ENCODE data around the gene MILR1.
"Not testable (repeated sequence)": the region's sequence is repeated elsewhere in the genome, so short reads cannot be mapped to it uniquely, and the experiment has no call there.

MILR1 gene

DNA sequence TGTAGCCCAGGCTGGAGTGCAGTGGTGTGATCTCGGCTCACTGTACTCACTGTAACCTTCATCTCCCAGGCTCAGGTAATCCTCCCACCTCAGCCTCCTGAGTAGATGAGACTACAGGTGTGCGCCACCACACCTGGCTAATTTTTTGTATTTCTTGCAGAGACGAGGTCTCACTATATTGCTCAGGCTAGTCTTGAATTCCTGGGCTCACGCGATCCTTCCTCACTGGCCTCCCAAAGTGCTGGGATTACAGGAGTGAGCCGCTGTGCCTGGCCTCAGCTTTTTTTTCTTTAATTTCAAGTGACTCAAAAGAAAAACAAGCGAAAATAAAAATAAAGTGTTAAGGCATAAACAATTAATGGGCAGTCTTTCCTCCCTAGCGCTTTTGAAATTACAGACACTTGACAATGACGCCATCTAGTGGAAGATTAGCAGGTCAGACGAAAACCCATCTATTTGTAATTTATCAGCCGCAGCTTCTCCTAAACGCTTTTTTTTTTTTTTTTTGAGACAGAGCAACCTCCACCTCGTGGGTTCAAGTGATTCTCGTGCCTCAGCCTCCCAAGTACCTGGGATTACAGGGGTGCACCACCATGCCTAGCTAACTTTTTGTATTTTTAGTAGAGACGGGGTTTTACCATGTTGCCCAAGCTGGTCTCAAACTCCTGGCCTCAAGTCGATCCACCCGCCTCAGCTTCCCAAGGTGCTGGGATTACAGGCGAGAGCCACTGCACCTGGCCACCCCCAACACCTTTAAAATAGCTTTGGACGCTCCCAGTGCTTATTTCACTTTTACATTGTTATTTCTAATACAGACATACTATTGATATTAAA lies 30.2 kb upstream of the MILR1 start:
- no peaks in the 10 kb centered on the region for H3K27me3 ChIP-seq (ENCODE audit: insufficient read depth, low read length, poor library complexity)
- no peak overlapping the region for H3K4me3 ChIP-seq (ENCODE audit: low read depth in 1 of 2, low read length in 2 of 2)
- H3K4me2 ChIP-seq (ENCODE audit: insufficient read depth, low read length): no peak overlapping the region
- no peaks in the 10 kb centered on the region for H3K79me2 ChIP-seq (ENCODE audit: insufficient read depth, low read length)
- TF ChIP-seq EZH2 (IDR thresholded peaks at IDR 0.05; ENCODE audit: borderline replicate concordance, low read depth, low read length, severe bottlenecking): no peak
- TF ChIP-seq, protein P1, sequence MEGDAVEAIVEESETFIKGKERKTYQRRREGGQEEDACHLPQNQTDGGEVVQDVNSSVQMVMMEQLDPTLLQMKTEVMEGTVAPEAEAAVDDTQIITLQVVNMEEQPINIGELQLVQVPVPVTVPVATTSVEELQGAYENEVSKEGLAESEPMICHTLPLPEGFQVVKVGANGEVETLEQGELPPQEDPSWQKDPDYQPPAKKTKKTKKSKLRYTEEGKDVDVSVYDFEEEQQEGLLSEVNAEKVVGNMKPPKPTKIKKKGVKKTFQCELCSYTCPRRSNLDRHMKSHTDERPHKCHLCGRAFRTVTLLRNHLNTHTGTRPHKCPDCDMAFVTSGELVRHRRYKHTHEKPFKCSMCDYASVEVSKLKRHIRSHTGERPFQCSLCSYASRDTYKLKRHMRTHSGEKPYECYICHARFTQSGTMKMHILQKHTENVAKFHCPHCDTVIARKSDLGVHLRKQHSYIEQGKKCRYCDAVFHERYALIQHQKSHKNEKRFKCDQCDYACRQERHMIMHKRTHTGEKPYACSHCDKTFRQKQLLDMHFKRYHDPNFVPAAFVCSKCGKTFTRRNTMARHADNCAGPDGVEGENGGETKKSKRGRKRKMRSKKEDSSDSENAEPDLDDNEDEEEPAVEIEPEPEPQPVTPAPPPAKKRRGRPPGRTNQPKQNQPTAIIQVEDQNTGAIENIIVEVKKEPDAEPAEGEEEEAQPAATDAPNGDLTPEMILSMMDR (IDR thresholded peaks at IDR 0.05; ENCODE audit: borderline replicate concordance, extremely low read depth, low read length, poor library complexity, severe bottlenecking): peak; percentile 79
- H4K20me1 ChIP-seq (ENCODE audit: insufficient read depth, low read length): no peaks in the 10 kb centered on the region
- no peaks in the 10 kb centered on the region for H3K36me3 ChIP-seq (ENCODE audit: insufficient read depth, low read length)
- DNase-seq (peak; percentile 31), ATAC-seq (ENCODE audit: insufficient read depth, low read depth) (peak; percentile 76)
- H3K9me3 ChIP-seq (ENCODE audit: insufficient read depth, low read length, severe bottlenecking): no peaks in the 10 kb centered on the region
- peak overlapping the region; percentile 33; the same call in 1 of the 2 replicates for H2AFZ ChIP-seq (ENCODE audit: low read depth, low read length)
- H3K4me1 ChIP-seq (ENCODE audit: insufficient read depth, low read length): no peaks in the 10 kb centered on the region; the same call in 1 of the 2 replicates
- no peak overlapping the region for H3K27ac ChIP-seq (ENCODE audit: low read length)
- H3K9ac ChIP-seq (ENCODE audit: low read depth, low read length): no peak overlapping the region

DNA sequence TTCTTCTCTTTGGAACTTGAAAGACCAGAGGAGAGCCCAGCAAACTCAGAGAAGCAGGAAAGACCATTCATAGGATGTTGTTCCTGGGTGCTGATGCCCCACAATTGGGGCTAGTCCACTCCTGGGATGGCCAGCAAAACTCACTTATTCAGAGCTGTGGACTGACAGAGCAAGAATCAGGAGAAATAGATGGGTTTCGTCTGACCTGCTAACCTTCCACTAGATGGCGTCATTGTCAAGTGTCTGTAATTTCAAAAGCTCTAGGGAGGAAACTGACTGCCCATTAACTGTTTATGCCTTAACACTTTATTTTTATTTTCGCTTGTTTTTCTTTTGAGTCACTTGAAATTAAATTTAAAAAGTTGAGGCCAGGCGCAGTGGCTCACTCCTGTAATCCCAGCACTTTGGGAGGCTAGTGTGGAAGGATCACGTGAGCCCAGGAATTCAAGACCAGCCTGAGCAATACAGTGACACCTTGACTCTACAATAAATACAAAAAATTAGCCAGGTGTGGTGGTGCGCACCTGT lies 28.7 kb upstream of the MILR1 start:
- Histone ChIP-seq H3K4me2 (ENCODE audit: insufficient read depth, low read length) (no peak overlapping the region), H3K27ac (ENCODE audit: low read length) (no peak overlapping the region), H3K27me3 (ENCODE audit: insufficient read depth, low read length, poor library complexity) (no peaks in the 10 kb centered on the region), H3K4me3 (ENCODE audit: low read depth in 1 of 2, low read length in 2 of 2) (no peak overlapping the region), H3K36me3 (ENCODE audit: insufficient read depth, low read length) (no peaks in the 10 kb centered on the region), H3K4me1 (ENCODE audit: insufficient read depth, low read length) (no peaks in the 10 kb centered on the region; the same call in 1 of the 2 replicates), H3K9me3 (ENCODE audit: insufficient read depth, low read length, severe bottlenecking) (no peaks in the 10 kb centered on the region), H3K9ac (ENCODE audit: low read depth, low read length) (no peak overlapping the region), H4K20me1 (ENCODE audit: insufficient read depth, low read length) (no peaks in the 10 kb centered on the region), H2AFZ (ENCODE audit: low read depth, low read length) (no peak overlapping the region), H3K79me2 (ENCODE audit: insufficient read depth, low read length) (no peaks in the 10 kb centered on the region)
- ATAC-seq (ENCODE audit: insufficient read depth, low read depth): peak; percentile 91
- TF ChIP-seq, protein P1 (IDR thresholded peaks at IDR 0.05; ENCODE audit: borderline replicate concordance, extremely low read depth, low read length, poor library complexity, severe bottlenecking): peak; percentile 89
- TF ChIP-seq EZH2 (IDR thresholded peaks at IDR 0.05; ENCODE audit: borderline replicate concordance, low read depth, low read length, severe bottlenecking): no peak
- peak; percentile 42 for DNase-seq

DNA sequence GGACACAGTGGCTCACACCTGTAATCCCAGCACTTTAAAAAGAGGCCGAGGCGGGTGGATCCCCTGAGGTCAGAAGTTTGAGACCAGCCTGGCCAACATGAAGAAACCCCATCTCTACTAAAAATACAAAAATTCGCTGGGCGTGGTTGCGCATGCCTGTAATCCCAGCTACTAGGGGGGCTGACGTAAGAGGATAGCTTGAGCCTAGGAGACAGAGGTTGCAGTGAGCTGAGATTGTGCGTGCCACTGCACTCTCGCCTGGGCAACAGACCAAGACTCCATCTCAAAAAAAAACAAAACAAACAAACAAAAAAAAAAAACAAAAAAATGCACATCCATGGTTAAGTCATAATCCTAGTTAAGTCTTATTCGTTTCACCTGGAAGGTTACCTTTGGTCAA lies 26.8 kb upstream of the MILR1 start:
- H3K79me2 ChIP-seq (ENCODE audit: insufficient read depth, low read length); DNase-seq; H3K4me3 ChIP-seq (ENCODE audit: low read depth in 1 of 2, low read length in 2 of 2); H3K9me3 ChIP-seq (ENCODE audit: insufficient read depth, low read length, severe bottlenecking); H3K27me3 ChIP-seq (ENCODE audit: insufficient read depth, low read length, poor library complexity); H3K9ac ChIP-seq (ENCODE audit: low read depth, low read length); H2AFZ ChIP-seq (ENCODE audit: low read depth, low read length); H4K20me1 ChIP-seq (ENCODE audit: insufficient read depth, low read length); ATAC-seq (ENCODE audit: insufficient read depth, low read depth); H3K4me2 ChIP-seq (ENCODE audit: insufficient read depth, low read length); H3K4me1 ChIP-seq (ENCODE audit: insufficient read depth, low read length); H3K27ac ChIP-seq (ENCODE audit: low read length); H3K36me3 ChIP-seq (ENCODE audit: insufficient read depth, low read length): not testable (repeated sequence)

DNA sequence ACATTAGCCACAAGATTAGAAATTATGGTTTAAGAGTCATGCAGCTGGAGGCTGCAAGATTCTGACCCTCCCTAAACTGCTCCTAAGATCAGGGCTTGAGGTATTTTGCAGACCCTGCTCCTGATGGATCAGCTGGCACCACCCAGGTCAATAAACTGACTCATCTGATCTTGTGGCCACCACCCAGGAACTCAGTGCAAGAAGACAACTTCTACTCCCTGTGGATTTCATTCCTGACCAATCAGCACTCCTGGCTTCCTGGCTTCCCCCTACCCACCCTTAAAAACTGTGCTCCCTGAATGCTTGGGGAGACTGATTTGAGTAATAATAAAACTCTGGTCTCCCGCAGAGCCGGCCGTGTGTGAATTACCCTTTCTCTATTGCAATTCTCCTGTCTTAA lies 25.0 kb upstream of the MILR1 start:
- Histone ChIP-seq H3K27ac (ENCODE audit: low read length) (no peak overlapping the region), H3K27me3 (ENCODE audit: insufficient read depth, low read length, poor library complexity) (peaks cover 4% of the 10 kb centered on the region), H3K9ac (ENCODE audit: low read depth, low read length) (no peak overlapping the region), H3K79me2 (ENCODE audit: insufficient read depth, low read length) (no peaks in the 10 kb centered on the region), H3K4me1 (ENCODE audit: insufficient read depth, low read length) (no peaks in the 10 kb centered on the region; the same call in 1 of the 2 replicates), H3K9me3 (ENCODE audit: insufficient read depth, low read length, severe bottlenecking) (no peaks in the 10 kb centered on the region), H2AFZ (ENCODE audit: low read depth, low read length) (no peak overlapping the region), H3K4me2 (ENCODE audit: insufficient read depth, low read length) (no peak overlapping the region), H3K4me3 (ENCODE audit: low read depth in 1 of 2, low read length in 2 of 2) (no peak overlapping the region), H3K36me3 (ENCODE audit: insufficient read depth, low read length) (no peaks in the 10 kb centered on the region), H4K20me1 (ENCODE audit: insufficient read depth, low read length) (no peaks in the 10 kb centered on the region)
- no peak for TF ChIP-seq EZH2 (IDR thresholded peaks at IDR 0.05; ENCODE audit: borderline replicate concordance, low read depth, low read length, severe bottlenecking)
- TF ChIP-seq, protein P1 (IDR thresholded peaks at IDR 0.05; ENCODE audit: borderline replicate concordance, extremely low read depth, low read length, poor library complexity, severe bottlenecking): no peak
- ATAC-seq (ENCODE audit: insufficient read depth, low read depth) (no peak), DNase-seq (no peak)
